GM21515 (cell line): ENCODE measurements around the gene ZFAND5.
A peak's percentile ranks its signal among the peaks of the same experiment; 100 is the strongest.

Experiments used
- ATAC-seq: cut with Tn5 transposase; IDR thresholded peaks from one replicate; pipeline ENCODE4 v1.9.1; 2021; ENCODE audit not compliant: unreplicated experiment

ZFAND5 gene, protein sequence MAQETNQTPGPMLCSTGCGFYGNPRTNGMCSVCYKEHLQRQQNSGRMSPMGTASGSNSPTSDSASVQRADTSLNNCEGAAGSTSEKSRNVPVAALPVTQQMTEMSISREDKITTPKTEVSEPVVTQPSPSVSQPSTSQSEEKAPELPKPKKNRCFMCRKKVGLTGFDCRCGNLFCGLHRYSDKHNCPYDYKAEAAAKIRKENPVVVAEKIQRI

DNA sequence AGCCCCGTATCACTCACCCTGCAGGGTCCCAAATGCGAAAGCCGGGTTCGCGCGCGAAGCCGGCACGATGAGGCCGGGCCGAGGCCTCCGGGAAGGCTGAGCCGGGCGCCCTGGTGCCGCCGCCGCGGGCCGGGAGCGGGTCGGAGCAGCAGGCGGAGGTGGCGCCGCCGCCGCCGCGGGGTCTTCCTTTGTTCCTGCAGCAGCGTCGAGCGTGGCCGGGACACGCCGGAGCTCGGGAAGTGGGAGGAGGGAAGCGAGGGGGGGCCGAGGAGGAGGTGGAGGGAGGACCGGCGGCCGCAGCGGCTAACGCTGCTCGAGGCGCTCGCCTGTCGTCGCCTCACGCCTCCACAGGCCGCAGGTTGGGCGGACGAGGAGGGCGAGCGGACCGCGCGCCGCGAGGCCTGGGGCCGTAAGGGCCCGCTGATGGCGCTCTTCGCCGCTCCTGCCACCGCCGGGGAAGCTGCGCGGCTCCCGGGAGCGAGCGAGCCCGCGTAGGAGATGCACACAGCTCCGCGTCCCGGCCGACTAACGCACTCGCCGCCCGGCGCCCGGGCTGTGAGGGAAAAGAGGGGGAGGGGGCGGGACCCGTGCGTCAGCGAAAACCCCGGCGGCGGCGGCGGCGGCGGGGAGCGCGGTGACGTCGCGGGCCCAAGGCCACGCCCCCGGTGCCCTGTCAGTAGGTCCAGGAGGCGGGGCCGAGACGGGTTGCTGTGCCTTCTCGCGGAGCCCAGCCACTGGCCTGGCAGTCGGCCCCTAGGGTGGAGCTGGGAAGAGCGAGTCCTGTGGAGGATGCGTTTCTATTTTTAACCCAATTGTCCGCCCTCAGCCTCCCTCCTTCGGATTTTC is at the start of gene ZFAND5:
Gene ZFAND5 (minus strand): TSS at position 530 of the 846 bp plus-strand sequence. CDS start 4,430 bp downstream, outside the sequence.
- ATAC-seq, result peak; percentile 82

DNA sequence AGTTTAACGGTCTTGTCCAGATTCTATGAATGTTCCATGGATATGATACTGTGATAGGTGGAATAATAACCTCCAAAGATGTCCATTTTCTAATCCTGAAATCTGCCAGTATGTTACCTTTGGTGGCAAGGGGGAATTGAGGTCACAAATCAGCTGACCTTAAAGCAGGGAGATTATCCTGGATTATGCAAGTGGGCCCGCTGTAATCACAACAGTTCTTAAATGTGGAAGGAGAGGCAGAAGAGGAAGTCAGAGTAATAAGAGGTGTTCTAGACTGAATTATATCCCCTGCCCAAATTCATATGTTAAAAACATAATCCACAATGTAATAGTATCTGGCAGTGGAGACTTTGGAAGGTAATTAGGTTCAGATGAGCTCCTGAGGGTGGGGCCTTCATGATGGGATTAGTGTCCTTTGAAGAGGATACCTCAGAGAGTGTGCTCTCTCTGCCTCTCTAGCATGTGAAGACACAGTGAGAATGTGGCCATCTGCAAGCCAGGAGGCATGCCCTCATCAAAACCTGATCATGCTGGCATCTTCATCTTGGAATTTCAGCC is 47.6 kb upstream of the ZFAND5 start:
- ATAC-seq, result no peak

DNA sequence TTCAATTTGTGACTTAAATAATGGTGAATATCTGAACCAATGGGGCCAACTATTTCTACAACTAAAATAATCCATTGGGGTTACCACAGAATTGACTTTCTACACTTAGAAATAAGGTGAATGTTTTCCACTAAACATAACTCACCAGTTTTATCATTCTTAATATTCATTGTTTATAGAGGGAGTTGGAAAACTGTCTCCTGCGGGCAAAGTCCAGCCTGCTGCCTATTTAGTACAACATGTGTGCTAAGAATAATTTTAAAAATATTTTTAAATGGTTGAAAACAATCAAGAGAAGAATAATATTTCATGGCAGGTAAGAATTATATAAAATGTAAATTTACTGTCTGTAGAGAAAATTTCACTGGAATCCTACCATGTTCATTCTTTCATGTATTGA is 45.2 kb upstream of the ZFAND5 start:
- no peak for ATAC-seq

DNA sequence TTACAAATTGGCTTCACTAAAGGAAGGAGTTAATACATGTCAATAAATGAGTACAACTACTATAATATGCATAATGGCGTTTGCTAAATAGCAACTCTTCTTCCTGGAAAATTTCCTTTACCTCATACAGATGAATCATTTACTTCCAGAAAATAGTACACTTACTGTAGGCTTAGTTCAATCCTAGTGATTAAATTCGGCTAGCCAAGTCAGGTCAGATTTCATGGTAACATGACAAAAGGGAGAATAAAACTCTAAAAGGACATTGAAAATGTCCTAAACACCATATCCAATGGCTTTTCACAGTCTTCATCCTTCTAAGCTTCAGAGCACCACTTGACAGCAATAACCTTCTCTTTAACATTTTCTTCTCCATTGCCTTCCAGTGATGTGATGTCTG is 42.1 kb upstream of the ZFAND5 start:
- no peak for ATAC-seq

DNA sequence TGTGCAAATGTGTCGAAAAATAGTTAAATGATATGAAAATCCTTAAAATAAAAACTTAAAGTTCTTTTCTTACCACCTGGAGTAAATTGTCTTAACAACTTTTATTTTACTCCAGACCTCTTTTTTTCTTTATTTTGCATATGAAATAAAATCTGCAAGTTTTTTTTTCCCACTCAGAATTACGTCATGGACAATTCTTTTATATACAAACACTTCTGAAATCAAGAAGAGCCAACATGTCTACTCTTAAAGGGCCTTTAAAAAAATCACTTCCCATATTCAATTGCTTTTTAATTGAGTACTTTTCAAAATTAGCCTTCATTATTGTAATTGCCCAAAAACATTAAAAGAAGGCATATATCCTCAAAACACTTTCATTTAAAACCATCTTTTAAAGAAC is 37.7 kb upstream of the ZFAND5 start:
- ATAC-seq, result no peak

DNA sequence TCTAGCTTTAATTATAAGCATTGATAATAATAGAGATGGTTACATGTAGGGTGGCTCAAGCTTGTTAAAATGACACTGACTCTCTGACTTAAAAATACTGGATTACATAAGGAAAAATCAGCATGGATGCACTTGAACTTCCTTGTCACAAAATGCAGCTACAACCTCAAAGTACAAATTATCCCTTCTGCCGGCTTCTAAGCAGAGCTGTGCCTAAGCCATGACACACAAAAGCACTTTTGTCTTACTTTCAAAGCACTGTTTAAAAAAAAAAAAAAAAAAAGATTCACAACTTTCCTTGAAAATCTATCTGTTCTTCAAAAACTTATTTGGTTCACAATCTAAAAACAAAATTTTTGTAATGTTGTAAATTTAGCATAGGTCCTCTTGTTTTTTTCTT is 36.4 kb upstream of the ZFAND5 start:
- no peak for ATAC-seq

DNA sequence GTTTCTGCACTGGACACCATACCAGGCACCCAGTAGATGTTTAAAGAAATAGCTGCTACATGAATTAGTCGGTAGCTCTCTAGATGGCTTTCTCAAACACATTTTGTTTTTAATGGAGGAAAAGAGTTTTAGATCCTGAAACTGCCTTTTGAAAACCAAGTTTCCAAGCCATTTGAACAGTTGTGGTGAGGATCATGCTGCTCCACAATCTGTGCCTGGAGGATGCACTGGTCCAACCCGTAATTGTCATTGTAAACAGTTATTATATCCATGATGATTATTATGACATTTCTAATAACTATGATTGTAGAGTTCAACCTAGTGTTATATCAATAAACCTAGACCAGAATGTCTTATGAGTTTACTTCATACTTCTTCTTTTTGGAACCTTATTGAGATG is 35.9 kb upstream of the ZFAND5 start:
- no peak for ATAC-seq

DNA sequence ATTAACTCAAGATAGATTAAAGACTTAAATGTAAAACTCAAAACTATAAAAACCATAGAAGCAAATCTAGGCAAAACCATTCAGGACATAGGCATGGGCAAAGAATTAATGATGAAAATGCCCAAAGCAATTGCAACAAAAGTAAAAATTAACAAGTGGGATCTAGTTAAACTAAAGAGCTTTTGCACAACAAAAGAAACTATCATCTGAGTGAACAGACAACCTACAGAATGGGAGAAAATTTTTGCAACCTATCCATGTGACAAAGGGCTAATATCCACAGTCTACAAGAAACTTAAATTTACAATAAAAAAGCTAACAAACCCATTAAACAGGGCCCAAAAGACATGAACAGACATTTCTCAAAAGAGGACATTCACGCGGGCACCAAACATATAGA is 34.4 kb upstream of the ZFAND5 start:
- no peak for ATAC-seq

DNA sequence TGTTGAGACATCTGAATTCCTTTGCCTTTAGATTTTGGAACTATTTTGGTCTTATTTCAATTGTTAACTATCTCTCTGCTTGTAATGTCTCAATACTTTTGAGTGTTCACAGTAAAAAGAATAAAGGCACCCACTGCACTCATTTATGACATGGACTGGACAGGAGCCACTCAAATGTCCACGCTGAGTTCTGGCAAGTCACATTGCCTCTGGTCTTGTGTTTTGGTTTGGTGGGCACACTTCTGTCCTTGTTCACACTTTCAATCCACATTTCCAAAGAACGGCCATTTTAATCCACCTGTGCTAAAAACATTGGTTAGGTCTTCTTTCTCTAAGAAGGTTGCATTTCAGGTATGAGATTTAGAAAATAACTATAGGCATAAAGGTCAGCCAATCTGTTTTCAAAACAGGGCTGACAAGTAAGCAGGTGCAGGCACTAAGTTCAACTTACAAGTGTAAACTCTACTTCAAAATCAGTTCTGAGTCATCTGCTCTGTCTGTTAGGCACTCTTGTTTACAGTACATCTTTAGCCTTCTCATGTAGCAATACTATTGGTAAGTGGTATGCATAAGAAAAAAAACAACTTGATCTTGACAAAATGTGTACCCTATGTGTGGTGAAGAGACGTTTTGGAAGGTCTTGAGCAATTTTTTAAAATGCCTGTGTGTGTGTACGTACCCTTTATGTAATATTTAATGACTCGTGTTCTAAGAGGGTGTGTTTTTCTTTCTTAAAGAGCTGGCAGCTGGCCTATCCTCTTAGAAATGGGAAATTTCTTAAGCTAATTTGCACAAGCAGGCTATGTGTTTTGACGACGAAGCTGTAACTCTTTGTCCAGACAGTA is 31.5 kb upstream of the ZFAND5 start:
- no peak for ATAC-seq

DNA sequence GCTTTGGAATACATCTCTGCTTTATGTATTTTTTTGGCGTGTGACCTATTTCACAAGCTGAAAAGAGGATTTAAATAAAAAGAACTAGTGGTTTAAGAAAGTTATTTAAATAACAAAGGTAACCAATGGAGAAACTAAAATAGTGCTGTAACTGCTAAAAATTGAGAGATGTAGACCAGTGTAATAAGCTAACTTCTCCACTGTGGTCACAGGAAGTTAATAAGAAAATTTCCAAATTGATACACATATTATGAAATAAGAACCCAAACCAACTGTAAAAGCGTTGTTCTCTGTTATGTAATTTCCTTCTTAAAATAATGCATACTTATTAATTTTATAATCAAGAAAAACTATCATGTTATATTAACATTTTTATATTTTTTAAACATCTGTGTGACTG is 29.1 kb upstream of the ZFAND5 start:
- no peak for ATAC-seq

DNA sequence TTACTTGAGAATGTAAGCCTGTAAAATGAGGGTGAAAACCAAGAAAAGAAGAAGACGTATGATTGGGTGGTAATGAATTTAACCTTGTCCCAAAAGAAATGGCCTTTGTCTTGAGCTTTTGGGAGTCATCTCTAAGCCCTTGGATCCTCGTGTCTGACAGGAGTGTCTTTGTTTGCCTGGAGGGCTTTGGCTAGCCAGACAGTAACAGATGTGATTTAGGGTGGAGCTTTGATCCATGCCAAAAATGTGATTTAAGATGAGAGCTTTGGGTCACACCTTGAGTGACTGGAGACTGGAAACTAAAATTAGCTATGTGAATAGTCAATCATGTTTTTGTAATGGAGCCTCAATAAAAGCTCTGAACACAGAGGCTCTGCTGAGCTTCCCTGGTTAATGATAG is 25.9 kb upstream of the ZFAND5 start:
- ATAC-seq, result no peak

DNA sequence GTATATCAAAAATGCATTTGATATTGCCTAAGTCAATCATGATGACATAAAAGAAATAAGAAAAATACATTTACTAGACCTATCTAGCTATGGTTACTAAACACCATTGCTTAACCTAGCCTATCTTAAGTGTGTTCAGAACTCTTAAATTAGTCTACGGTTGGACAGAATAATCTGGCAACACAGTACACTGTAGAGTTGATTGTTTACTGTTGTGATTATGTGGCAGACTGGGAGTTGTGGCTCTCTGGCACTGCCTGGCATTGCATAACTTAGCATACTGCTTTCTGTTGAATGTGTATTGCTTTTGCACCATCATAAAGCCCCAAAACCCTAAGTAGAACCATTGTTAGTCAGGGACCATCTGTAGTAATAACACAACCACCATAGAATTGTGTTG is 21.2 kb upstream of the ZFAND5 start:
- no peak for ATAC-seq

DNA sequence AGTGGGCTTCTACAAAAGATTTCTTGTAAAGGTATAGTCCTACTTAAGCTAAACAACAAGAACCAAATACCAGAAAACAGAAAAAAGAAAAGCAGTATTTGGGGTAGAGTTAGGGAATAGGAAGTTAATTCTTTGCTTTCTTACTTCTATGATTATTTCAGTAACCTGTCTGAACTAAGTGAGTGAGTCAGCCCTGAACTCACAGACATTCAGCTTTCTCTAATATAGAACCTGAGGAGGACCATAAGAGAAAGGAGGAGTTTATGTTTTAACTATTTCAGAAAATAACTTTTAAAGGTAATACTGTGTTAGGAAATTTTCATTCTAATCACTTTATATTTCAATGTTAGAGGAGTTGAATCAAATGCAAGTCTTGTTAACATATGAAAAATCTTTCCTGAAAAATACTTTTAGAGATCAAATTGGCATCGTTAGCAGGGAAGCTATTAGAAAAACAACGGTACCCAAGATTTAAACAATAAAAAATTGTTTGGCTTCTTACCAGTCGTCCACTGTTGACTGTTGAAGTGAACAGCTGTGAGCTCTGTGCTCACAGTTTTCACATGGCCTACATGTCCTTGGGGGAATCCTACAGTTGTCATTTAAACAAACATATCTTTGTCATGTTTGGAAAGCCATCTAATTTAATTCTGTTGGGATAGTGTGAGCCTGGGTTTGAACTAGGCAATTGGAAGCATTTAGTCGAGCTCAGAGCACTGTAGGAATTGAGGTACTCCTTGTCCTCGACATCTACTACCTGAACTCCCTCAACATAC is 19.9 kb upstream of the ZFAND5 start:
- no peak for ATAC-seq

DNA sequence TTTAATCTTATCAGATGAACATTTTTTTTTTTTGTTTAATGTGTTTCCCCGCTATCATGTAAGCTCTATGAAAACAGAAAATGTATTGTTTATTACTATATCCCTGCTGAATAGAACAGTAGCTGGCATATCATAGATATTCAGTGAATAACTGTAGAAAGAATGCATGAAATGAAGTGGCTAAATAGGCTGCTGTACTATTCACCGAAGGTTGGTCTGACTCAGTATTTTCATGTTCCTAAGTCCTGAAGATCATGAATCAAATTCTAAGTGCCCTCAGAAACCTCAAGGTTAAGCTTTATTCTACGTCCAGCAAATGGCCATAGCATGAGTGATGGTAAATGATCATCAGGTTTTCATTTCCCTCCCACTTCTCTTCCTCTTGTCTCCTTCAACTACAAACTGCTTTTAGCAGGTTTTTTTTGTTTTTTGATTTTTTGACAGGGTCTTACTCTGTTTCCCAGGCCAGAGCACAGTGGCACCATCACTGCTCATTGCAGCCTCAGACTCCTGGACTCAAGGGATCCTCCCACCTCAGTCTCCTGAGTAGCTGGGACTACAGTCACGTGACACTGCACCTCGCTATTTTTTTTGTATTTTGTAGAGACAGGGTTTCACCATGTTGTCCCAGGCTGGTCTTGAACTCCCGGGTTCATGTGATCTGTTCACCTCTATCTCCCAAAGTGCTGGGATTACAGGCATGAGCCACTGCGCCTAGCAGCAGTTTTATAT is 19.1 kb upstream of the ZFAND5 start:
- ATAC-seq, result no peak

DNA sequence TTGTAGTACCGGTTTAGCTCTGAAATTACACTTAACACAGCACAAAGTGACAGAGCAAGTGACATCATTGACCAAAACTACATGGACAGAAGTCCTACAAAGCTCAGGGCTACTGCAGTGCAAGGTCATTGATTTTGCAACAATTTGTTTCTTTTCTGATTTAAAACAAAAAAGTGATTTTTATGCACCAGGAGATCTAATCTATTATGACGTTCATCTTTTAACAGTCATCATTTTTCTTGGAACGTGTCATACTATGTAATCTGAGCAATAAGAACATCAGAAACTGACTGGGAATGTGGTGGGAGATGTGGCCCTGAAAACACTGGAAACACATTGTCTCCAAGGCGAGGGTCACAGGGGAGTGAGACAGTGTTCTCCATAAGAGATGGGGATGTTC is 17.4 kb upstream of the ZFAND5 start:
- ATAC-seq, result no peak

DNA sequence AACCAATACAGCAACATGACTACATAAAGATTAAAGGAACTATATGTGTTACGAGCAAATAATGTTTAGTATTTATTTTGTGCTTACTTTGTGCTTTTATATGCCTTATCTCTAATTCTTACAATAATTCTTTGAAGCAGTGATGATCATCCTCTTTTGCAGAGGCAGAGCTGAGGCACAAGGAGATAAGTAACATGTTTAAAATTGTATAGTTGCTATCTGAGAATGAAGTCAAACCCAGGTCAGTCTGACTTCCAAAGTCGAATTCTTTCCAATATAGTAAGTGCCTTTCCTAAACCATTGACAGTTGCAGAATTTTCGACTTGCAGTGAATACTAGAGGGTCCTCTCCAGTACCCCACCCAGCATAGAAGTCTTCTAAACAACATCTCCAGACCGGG is 12.0 kb upstream of the ZFAND5 start:
- ATAC-seq, result no peak

DNA sequence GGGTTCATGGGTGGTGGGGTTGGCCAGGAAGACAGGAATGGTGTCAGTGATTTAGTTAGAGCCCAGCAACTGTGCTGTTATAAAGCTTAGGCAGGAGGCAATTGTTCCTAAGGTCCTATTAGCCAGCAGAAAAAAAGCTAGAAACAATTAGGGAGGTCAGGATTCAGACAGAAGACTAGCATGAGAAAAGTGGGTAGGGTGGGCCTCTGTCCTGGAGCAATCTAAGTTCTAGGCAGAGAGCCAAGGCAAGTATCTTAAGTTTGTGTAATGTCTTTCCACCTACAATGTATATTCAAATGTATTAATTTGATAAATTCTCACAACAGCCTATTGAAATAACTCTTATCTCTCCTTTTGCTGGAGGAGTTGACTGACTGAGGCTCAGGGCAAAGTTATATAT is 6.1 kb upstream of the ZFAND5 start:
- ATAC-seq, result no peak

DNA sequence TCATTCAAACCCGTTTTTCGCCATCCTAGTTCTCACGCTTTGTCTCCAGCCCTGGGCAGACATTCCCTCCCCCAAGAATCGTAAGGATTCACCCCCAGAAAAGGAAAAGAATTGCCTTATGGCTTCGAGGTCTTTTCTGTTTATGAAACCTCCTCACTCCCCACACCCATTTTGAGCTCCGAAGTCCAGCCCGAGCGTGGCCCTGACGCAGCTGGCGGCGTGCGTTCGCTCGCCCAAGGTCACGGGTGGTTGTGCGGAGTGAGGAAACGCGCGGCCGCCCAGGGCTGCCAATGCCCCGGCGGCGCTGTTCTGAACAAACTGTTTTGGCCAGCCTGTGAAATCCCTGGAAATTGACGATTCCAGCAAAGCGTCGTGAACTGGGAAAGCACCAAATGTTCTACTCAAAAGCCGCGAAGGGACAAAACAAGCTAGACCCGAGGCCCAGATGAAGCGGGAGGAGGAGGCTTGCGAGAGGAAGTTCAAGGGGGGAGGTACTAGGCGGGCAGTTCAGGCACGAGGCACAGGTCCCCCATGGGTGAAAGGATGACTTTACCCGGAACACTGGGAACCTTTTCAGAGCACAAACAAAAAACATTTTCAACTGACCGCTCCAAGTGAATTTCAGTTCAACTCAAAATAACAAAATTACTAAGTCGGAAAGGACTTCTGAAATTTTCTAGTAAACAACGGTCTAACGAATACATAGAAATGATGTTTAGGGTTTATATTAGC is 683 bp upstream of the ZFAND5 start:
- ATAC-seq, result peak; percentile 38

DNA sequence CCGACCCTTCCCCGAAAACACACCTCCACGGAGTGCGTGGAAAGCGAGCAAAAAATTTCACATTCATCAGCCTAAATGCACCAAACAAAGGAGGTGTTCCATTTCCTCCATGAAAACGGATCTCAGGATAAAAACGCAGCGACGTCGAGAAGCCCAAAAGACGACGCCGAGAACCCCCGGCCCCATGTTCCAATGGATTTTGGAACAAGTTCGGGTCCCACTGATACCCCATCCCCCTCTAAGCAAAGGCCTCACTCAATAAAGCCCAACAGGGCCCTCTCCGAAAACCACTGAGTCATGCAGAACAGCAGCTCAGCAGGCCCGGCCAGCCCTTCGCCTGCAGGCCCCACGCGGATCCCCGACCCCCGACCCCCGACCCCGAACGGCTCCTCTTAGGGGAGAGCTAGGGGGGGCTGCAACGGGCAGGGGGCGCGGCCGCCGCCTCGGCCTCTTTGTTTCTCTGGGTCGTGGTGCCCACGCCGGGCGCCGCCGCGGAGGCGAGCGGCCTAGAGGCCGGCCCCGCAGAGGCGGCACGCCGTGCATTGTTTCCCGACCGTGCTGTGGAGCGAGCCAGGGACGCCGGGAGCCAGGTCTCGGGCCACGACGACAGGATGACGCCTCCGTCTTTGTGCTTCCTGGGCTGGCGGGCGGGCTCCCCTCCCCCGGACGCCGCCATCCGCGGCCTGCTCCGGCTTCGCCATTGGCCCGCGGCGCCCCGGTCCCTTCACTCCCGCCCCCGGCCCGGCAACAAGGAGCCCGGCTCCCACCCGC is 915 bp downstream of the ZFAND5 start:
- peak; percentile 39 for ATAC-seq
